HUES6 (cell line): ENCODE measurements around the gene GALNT6.

ENCODE experiments used
- H3K27ac ChIP-seq: 2 replicates; pipeline ENCODE4 v1.7.0; 2013; ENCODE audit warnings: low read depth, mild to moderate bottlenecking, low read length, inconsistent platforms
- H3K27me3 ChIP-seq: 2 replicates; pipeline ENCODE4 v1.6.1; 2013; ENCODE audit warnings: low read length; ENCODE audit not compliant: control insufficient read depth, insufficient read depth
- H3K36me3 ChIP-seq: 2 replicates; pipeline ENCODE4 v1.6.1; 2013; ENCODE audit warnings: low read length; ENCODE audit not compliant: control insufficient read depth, insufficient read depth
- H3K4me1 ChIP-seq: 2 replicates; pipeline ENCODE4 v1.6.1; 2013; ENCODE audit warnings: low read length; ENCODE audit not compliant: control insufficient read depth, insufficient read depth
- H3K4me3 ChIP-seq: 2 replicates; pipeline ENCODE4 v1.5.1; 2013; ENCODE audit warnings: low read depth, low read length
- H3K9ac ChIP-seq: one replicate; pipeline ENCODE4 v1.6.1; 2013; ENCODE audit warnings: mild to moderate bottlenecking, low read length
- H3K9me3 ChIP-seq: 2 replicates; pipeline ENCODE4 v1.6.1; 2013; ENCODE audit warnings: low read depth, low read length; ENCODE audit not compliant: control insufficient read depth, insufficient read depth

Gene GALNT6

GRCh38 chr12:51369581-51369980 lies 21.6 kb downstream of the GALNT6 start:
- H3K4me3 ChIP-seq = no peak overlapping the region
- no peak overlapping the region for H3K27ac ChIP-seq
- peaks cover 21% of the 10 kb centered on the region for H3K4me1 ChIP-seq

GRCh38 chr12:51368640-51369517 lies 22.3 kb downstream of the GALNT6 start:
- Histone ChIP-seq H3K27ac (no peak overlapping the region), H3K9me3 (no peaks in the 10 kb centered on the region), H3K27me3 (no peaks in the 10 kb centered on the region), H3K36me3 (peaks cover 27% of the 10 kb centered on the region), H3K4me1 (peaks cover 21% of the 10 kb centered on the region), H3K9ac (no peak overlapping the region), H3K4me3 (no peak overlapping the region)

More at GRCh38 chr12:51369581-51369980, 21.6 kb downstream of the GALNT6 start:
- Histone ChIP-seq H3K9me3 (no peaks in the 10 kb centered on the region), H3K9ac (no peak overlapping the region), H3K27me3 (no peaks in the 10 kb centered on the region), H3K36me3 (peaks cover 23% of the 10 kb centered on the region)

- H3K9me3 ChIP-seq = no peaks in the 10 kb centered on the region
- no peaks in the 10 kb centered on the region; the same call in 1 of the 2 replicates for H3K4me1 ChIP-seq
- peaks cover 45% of the 10 kb centered on the region for H3K36me3 ChIP-seq
- H3K27me3 ChIP-seq = no peaks in the 10 kb centered on the region
- no peak overlapping the region for H3K27ac ChIP-seq
- no peak overlapping the region for H3K4me3 ChIP-seq
- no peak overlapping the region for H3K9ac ChIP-seq
Measured at GRCh38 chr12:51365276-51365675, 25.9 kb downstream of the GALNT6 start.

- H3K27me3 ChIP-seq = no peaks in the 10 kb centered on the region
- H3K4me3 ChIP-seq = no peak overlapping the region
- no peak overlapping the region for H3K27ac ChIP-seq
- H3K9me3 ChIP-seq = no peaks in the 10 kb centered on the region
- peaks cover 54% of the 10 kb centered on the region for H3K36me3 ChIP-seq
- no peak overlapping the region for H3K9ac ChIP-seq
- no peaks in the 10 kb centered on the region; the same call in 1 of the 2 replicates for H3K4me1 ChIP-seq
Measured at GRCh38 chr12:51364001-51364400, 27.2 kb downstream of the GALNT6 start.

- H3K9me3 ChIP-seq = no peaks in the 10 kb centered on the region
- no peak overlapping the region for H3K9ac ChIP-seq
- no peak overlapping the region for H3K4me3 ChIP-seq
- H3K4me1 ChIP-seq = no peaks in the 10 kb centered on the region
- H3K27me3 ChIP-seq = no peaks in the 10 kb centered on the region
- peaks cover 57% of the 10 kb centered on the region for H3K36me3 ChIP-seq
- H3K27ac ChIP-seq = no peak overlapping the region
Measured at GRCh38 chr12:51362747-51363342, 28.4 kb downstream of the GALNT6 start.

- Histone ChIP-seq H3K9ac (no peak overlapping the region), H3K4me3 (no peak overlapping the region), H3K27me3 (no peaks in the 10 kb centered on the region), H3K9me3 (no peaks in the 10 kb centered on the region), H3K36me3 (peaks cover 60% of the 10 kb centered on the region), H3K27ac (no peak overlapping the region), H3K4me1 (no peaks in the 10 kb centered on the region)
Measured at GRCh38 chr12:51362307-51362706, 28.9 kb downstream of the GALNT6 start.

- Histone ChIP-seq H3K9me3 (no peaks in the 10 kb centered on the region), H3K36me3 (peaks cover 68% of the 10 kb centered on the region), H3K4me3 (no peak overlapping the region), H3K9ac (no peak overlapping the region), H3K27me3 (no peaks in the 10 kb centered on the region), H3K27ac (no peak overlapping the region), H3K4me1 (no peaks in the 10 kb centered on the region)
Measured at GRCh38 chr12:51361161-51362016, 29.8 kb downstream of the GALNT6 start.

GRCh38 chr12:51360315-51360714 lies 30.9 kb downstream of the GALNT6 start:
- Histone ChIP-seq H3K27ac (no peak overlapping the region), H3K9ac (no peak overlapping the region), H3K27me3 (no peaks in the 10 kb centered on the region), H3K4me3 (no peak overlapping the region), H3K9me3 (no peaks in the 10 kb centered on the region), H3K36me3 (peaks cover 66% of the 10 kb centered on the region), H3K4me1 (no peaks in the 10 kb centered on the region)

GRCh38 chr12:51359851-51360250 lies 31.4 kb downstream of the GALNT6 start:
- H3K27ac ChIP-seq = no peak overlapping the region
- H3K27me3 ChIP-seq = no peaks in the 10 kb centered on the region
- no peaks in the 10 kb centered on the region for H3K9me3 ChIP-seq
- no peaks in the 10 kb centered on the region for H3K4me1 ChIP-seq
- H3K9ac ChIP-seq = no peak overlapping the region
- peaks cover 69% of the 10 kb centered on the region for H3K36me3 ChIP-seq
- H3K4me3 ChIP-seq = no peak overlapping the region

GRCh38 chr12:51358496-51358895 lies 32.7 kb downstream of the GALNT6 start:
- no peaks in the 10 kb centered on the region for H3K27me3 ChIP-seq
- no peak overlapping the region for H3K9ac ChIP-seq
- no peak overlapping the region for H3K4me3 ChIP-seq
- H3K27ac ChIP-seq = no peak overlapping the region
- H3K4me1 ChIP-seq = no peaks in the 10 kb centered on the region
- H3K9me3 ChIP-seq = no peaks in the 10 kb centered on the region
- peaks cover 69% of the 10 kb centered on the region for H3K36me3 ChIP-seq
